SK-N-SH treated with all-trans-retinoic acid at 6 μM for 48 hours (cell line): Measurements from ENCODE around the gene PARPBP.
"Not testable (repeated sequence)": the region's sequence is repeated elsewhere in the genome, so short reads cannot be mapped to it uniquely, and the experiment has no call there.

Experiments used
- ARNTL ChIP-seq: fragments of 450-650 bp; formaldehyde crosslinking; IDR thresholded peaks from 2 replicates; pipeline ENCODE4 v1.5.0; 2020; ENCODE audit warnings: low read depth, mild to moderate bottlenecking, moderate library complexity, borderline replicate concordance
- CREB5 ChIP-seq: fragments of 250-450 bp; sonication (Bioruptor Pico); IDR thresholded peaks from 2 replicates; pipeline ENCODE4 v1.5.1; 2020; ENCODE audit warnings: low read depth, mild to moderate bottlenecking, moderate library complexity
- CSDC2 ChIP-seq: fragments of 250-450 bp; sonication (Bioruptor Pico); IDR thresholded peaks from 2 replicates; pipeline ENCODE4 v1.5.0; 2020; ENCODE audit warnings: mild to moderate bottlenecking, moderate library complexity
- CSRNP3 ChIP-seq: fragments of 250-450 bp; sonication (Bioruptor Pico); IDR thresholded peaks from 2 replicates; pipeline ENCODE4 v1.5.1; 2021; ENCODE audit warnings: mild to moderate bottlenecking, moderate library complexity
- ESRRG ChIP-seq: fragments of 250-450 bp; sonication (Bioruptor Pico); IDR thresholded peaks from 2 replicates; pipeline ENCODE4 v1.6.1; 2021; ENCODE audit warnings: mild to moderate bottlenecking
- PPARA ChIP-seq: fragments of 250-450 bp; sonication (Bioruptor Pico); IDR thresholded peaks from 2 replicates; pipeline ENCODE4 v1.5.0; 2020; ENCODE audit warnings: mild to moderate bottlenecking, borderline replicate concordance
- RARB ChIP-seq: fragments of 250-450 bp; sonication (Bioruptor Pico); IDR thresholded peaks from 2 replicates; pipeline ENCODE4 v1.8.0; 2021; ENCODE audit warnings: mild to moderate bottlenecking, moderate library complexity
- TCF4 ChIP-seq: fragments of 250-450 bp; sonication (Bioruptor Pico); IDR thresholded peaks from 2 replicates; pipeline ENCODE4 v1.8.0; 2021; ENCODE audit warnings: mild to moderate bottlenecking, moderate library complexity, borderline replicate concordance
- ZFP3 ChIP-seq: fragments of 250-450 bp; sonication (Bioruptor Pico); IDR thresholded peaks from 2 replicates; pipeline ENCODE4 v1.5.0; 2020; ENCODE audit warnings: mild to moderate bottlenecking, moderate library complexity
- ZNF565 ChIP-seq: fragments of 450-650 bp; formaldehyde crosslinking; conservative IDR thresholded peaks from 2 replicates; pipeline ENCODE4 v1.5.0; 2020; ENCODE audit warnings: low read depth, mild to moderate bottlenecking, moderate library complexity
- ZNF70 ChIP-seq: fragments of 450-650 bp; formaldehyde crosslinking; IDR thresholded peaks from 2 replicates; pipeline ENCODE4 v1.5.0; 2020; ENCODE audit warnings: mild to moderate bottlenecking, moderate library complexity
- TF ChIP-seq, protein P1 (sequence below): fragments of 250-450 bp; sonication (Bioruptor Pico); IDR thresholded peaks from 2 replicates; pipeline ENCODE4 v1.8.0; 2021; ENCODE audit warnings: low read depth, mild to moderate bottlenecking, moderate library complexity, borderline replicate concordance
- TF ChIP-seq, protein P2 (sequence below): fragments of 250-450 bp; sonication (Bioruptor Pico); IDR thresholded peaks from 2 replicates; pipeline ENCODE4 v1.5.0; 2020; ENCODE audit warnings: mild to moderate bottlenecking, moderate library complexity
- TF ChIP-seq, protein P3 (sequence below): fragments of 250-450 bp; sonication (Bioruptor Pico); IDR thresholded peaks from 2 replicates; pipeline ENCODE4 v1.8.0; 2020; ENCODE audit warnings: mild to moderate bottlenecking, moderate library complexity, borderline replicate concordance

DNA sequence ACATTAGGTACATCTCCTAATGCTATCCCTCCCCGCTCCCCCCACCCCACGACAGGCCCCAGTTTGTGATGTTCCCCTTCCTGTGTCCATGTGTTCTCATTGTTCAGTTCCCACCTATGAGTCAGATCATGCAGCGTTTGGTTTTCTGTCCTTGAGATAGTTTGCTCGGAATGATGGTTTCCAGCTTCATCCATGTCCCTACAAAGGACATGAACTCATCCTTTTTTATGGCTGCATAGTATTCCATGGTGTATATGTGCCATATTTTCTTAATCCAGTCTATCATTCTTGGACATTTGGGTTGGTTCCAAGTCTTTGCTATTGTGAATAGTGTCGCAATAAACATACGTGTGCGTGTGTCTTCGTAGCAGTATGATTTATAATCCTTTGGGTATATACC is 17.6 kb downstream of the PARPBP start:
- TF ChIP-seq, protein P1, sequence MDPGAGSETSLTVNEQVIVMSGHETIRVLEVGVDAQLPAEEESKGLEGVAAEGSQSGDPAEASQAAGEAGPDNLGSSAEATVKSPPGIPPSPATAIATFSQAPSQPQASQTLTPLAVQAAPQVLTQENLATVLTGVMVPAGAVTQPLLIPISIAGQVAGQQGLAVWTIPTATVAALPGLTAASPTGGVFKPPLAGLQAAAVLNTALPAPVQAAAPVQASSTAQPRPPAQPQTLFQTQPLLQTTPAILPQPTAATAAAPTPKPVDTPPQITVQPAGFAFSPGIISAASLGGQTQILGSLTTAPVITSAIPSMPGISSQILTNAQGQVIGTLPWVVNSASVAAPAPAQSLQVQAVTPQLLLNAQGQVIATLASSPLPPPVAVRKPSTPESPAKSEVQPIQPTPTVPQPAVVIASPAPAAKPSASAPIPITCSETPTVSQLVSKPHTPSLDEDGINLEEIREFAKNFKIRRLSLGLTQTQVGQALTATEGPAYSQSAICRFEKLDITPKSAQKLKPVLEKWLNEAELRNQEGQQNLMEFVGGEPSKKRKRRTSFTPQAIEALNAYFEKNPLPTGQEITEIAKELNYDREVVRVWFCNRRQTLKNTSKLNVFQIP (CRISPR knock-in tag), result not testable (repeated sequence)
- not testable (repeated sequence) for TF ChIP-seq PPARA; ZFP3 (CRISPR knock-in tag); CSRNP3 (CRISPR knock-in tag); TCF4 (CRISPR knock-in tag); ZNF565; ZNF70 (CRISPR knock-in tag); CREB5 (CRISPR knock-in tag); ESRRG (CRISPR knock-in tag); CSDC2 (CRISPR knock-in tag); ARNTL; RARB (CRISPR knock-in tag)
- TF ChIP-seq, protein P2, sequence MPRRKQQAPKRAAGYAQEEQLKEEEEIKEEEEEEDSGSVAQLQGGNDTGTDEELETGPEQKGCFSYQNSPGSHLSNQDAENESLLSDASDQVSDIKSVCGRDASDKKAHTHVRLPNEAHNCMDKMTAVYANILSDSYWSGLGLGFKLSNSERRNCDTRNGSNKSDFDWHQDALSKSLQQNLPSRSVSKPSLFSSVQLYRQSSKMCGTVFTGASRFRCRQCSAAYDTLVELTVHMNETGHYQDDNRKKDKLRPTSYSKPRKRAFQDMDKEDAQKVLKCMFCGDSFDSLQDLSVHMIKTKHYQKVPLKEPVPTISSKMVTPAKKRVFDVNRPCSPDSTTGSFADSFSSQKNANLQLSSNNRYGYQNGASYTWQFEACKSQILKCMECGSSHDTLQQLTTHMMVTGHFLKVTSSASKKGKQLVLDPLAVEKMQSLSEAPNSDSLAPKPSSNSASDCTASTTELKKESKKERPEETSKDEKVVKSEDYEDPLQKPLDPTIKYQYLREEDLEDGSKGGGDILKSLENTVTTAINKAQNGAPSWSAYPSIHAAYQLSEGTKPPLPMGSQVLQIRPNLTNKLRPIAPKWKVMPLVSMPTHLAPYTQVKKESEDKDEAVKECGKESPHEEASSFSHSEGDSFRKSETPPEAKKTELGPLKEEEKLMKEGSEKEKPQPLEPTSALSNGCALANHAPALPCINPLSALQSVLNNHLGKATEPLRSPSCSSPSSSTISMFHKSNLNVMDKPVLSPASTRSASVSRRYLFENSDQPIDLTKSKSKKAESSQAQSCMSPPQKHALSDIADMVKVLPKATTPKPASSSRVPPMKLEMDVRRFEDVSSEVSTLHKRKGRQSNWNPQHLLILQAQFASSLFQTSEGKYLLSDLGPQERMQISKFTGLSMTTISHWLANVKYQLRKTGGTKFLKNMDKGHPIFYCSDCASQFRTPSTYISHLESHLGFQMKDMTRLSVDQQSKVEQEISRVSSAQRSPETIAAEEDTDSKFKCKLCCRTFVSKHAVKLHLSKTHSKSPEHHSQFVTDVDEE (CRISPR knock-in tag), result not testable (repeated sequence)
- TF ChIP-seq, protein P3, sequence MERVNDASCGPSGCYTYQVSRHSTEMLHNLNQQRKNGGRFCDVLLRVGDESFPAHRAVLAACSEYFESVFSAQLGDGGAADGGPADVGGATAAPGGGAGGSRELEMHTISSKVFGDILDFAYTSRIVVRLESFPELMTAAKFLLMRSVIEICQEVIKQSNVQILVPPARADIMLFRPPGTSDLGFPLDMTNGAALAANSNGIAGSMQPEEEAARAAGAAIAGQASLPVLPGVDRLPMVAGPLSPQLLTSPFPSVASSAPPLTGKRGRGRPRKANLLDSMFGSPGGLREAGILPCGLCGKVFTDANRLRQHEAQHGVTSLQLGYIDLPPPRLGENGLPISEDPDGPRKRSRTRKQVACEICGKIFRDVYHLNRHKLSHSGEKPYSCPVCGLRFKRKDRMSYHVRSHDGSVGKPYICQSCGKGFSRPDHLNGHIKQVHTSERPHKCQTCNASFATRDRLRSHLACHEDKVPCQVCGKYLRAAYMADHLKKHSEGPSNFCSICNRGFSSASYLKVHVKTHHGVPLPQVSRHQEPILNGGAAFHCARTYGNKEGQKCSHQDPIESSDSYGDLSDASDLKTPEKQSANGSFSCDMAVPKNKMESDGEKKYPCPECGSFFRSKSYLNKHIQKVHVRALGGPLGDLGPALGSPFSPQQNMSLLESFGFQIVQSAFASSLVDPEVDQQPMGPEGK, result not testable (repeated sequence)
